Measurements from ENCODE around the gene TXNRD1. TPM values are rescaled to one million over a fixed set of nuclear protein-coding genes. Genes with fewer than 3 reads are reported as not detected.

TXNRD1 gene
- total RNA-seq, 1 donor from 2014 or later: 176 TPM

DNA sequence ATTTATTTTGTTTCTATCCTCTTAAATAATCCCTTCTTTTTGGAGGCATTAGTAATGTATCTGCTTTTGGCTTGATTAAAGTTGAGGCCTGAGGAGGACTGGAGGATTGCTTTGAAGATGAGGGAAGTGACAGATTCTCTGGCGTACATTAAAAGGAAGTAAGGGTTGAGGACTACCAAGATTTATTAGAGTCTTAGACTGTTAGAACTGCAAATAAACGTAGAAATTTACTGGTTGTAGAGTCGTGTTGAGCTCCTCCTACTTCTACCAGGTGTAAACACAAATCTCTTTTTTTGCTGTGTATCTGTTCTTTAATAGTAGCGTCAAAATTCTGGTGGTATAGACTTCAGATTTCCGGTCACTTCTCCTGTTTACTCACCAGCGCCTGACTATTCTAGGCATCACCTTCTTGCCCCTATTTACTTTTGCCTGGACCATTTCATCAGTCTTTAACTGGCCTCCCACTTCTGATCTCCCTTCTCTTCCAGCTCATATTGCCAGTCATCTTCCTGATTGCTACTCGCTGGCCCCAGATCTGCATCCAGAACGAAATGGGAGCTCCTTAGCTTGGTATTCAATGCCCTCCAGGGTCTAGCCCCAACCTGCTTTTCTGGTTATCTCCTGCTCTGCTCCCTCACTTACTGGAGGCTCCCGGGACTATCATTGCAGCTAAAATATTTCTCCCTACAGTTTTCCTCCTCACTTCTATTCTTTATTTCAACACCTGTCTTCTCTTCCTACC lies 79.5 kb downstream of the TXNRD1 start:
- no peak overlapping the region for H2AFZ ChIP-seq (ENCODE audit: low read depth, low read length)
- H3K79me2 ChIP-seq (ENCODE audit: insufficient read depth, low read length): peaks cover 96% of the 10 kb centered on the region
- FAIRE-seq (no peak), DNase-seq (ENCODE audit: low read depth) (no peak)
- H3K9me3 Mint-ChIP-seq (ENCODE audit: unreplicated experiment): no peaks in the 10 kb centered on the region
- no peaks in the 10 kb centered on the region for H3K27me3 ChIP-seq (ENCODE audit: insufficient read depth, low read length)
- H3K4me1 Mint-ChIP-seq (ENCODE audit: low read depth, unreplicated experiment): peaks cover 8% of the 10 kb centered on the region
- H3K27ac ChIP-seq (ENCODE audit: low read depth, low read length): no peak overlapping the region
- no peak overlapping the region for H3K9ac ChIP-seq (ENCODE audit: low read length)
- TF ChIP-seq, protein P1, sequence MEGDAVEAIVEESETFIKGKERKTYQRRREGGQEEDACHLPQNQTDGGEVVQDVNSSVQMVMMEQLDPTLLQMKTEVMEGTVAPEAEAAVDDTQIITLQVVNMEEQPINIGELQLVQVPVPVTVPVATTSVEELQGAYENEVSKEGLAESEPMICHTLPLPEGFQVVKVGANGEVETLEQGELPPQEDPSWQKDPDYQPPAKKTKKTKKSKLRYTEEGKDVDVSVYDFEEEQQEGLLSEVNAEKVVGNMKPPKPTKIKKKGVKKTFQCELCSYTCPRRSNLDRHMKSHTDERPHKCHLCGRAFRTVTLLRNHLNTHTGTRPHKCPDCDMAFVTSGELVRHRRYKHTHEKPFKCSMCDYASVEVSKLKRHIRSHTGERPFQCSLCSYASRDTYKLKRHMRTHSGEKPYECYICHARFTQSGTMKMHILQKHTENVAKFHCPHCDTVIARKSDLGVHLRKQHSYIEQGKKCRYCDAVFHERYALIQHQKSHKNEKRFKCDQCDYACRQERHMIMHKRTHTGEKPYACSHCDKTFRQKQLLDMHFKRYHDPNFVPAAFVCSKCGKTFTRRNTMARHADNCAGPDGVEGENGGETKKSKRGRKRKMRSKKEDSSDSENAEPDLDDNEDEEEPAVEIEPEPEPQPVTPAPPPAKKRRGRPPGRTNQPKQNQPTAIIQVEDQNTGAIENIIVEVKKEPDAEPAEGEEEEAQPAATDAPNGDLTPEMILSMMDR (IDR thresholded peaks at IDR 0.05; ENCODE audit: insufficient read depth, low read depth, low read length): no peak
- TF ChIP-seq EZH2 (IDR thresholded peaks at IDR 0.05; ENCODE audit: insufficient read depth, low read length): no peak
- no peaks in the 10 kb centered on the region for H3K9me3 ChIP-seq (ENCODE audit: insufficient read depth, low read depth, low read length)
- peaks cover 85% of the 10 kb centered on the region for H4K20me1 ChIP-seq (ENCODE audit: insufficient read depth, low read length)
- H3K36me3 ChIP-seq (ENCODE audit: insufficient read depth, low read length): peaks cover 52% of the 10 kb centered on the region
- no peaks in the 10 kb centered on the region for H3K27me3 Mint-ChIP-seq (ENCODE audit: low read depth, unreplicated experiment)
- no peak overlapping the region for H3K27ac Mint-ChIP-seq (ENCODE audit: unreplicated experiment)
- H3K4me3 ChIP-seq (ENCODE audit: insufficient read depth, low read depth, low read length): no peak overlapping the region
- H3K4me1 ChIP-seq (ENCODE audit: insufficient read depth, low read length): no peaks in the 10 kb centered on the region
- H3K4me3 Mint-ChIP-seq (ENCODE audit: unreplicated experiment): no peak overlapping the region
- no peak overlapping the region for H3K4me2 ChIP-seq (ENCODE audit: low read length)
- H3K36me3 Mint-ChIP-seq (ENCODE audit: low read depth, unreplicated experiment): peaks cover 4% of the 10 kb centered on the region

DNA sequence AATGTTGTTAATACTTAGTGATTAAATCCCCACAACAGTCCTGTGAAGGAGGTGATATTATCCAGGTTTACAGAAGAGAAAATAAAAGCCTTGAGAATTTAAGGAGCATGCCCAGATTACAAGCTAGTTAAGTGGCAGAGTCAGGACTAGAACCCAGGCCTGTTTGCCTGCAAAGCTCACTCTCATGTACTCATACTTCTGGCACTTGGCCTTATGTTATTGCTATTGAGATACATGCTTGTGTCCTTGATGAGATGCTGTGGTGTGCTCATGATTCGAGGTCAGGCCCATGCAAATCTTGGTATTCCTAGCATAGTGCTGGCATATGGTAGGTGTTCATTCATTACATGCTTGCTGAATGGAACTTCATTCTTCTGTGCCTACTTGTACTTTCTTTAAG lies 80.4 kb downstream of the TXNRD1 start:
- Mint-ChIP-seq H3K36me3 (ENCODE audit: low read depth, unreplicated experiment) (peaks cover 7% of the 10 kb centered on the region), H3K27ac (ENCODE audit: unreplicated experiment) (no peak overlapping the region), H3K4me3 (ENCODE audit: unreplicated experiment) (no peak overlapping the region), H3K4me1 (ENCODE audit: low read depth, unreplicated experiment) (peaks cover 13% of the 10 kb centered on the region), H3K27me3 (ENCODE audit: low read depth, unreplicated experiment) (no peaks in the 10 kb centered on the region), H3K9me3 (ENCODE audit: unreplicated experiment) (no peaks in the 10 kb centered on the region)
- Histone ChIP-seq H3K36me3 (ENCODE audit: insufficient read depth, low read length) (peaks cover 55% of the 10 kb centered on the region), H3K9me3 (ENCODE audit: insufficient read depth, low read depth, low read length) (no peaks in the 10 kb centered on the region), H3K27ac (ENCODE audit: low read depth, low read length) (no peak overlapping the region), H4K20me1 (ENCODE audit: insufficient read depth, low read length) (peaks cover 87% of the 10 kb centered on the region), H3K79me2 (ENCODE audit: insufficient read depth, low read length) (peaks cover 96% of the 10 kb centered on the region), H3K4me2 (ENCODE audit: low read length) (no peak overlapping the region), H3K4me3 (ENCODE audit: insufficient read depth, low read depth, low read length) (no peak overlapping the region), H2AFZ (ENCODE audit: low read depth, low read length) (no peak overlapping the region), H3K27me3 (ENCODE audit: insufficient read depth, low read length) (no peaks in the 10 kb centered on the region), H3K4me1 (ENCODE audit: insufficient read depth, low read length) (no peaks in the 10 kb centered on the region), H3K9ac (ENCODE audit: low read length) (no peak overlapping the region)
- no peak for FAIRE-seq
- DNase-seq (ENCODE audit: low read depth): no peak
- TF ChIP-seq EZH2 (IDR thresholded peaks at IDR 0.05; ENCODE audit: insufficient read depth, low read length): no peak
- TF ChIP-seq, protein P1 (IDR thresholded peaks at IDR 0.05; ENCODE audit: insufficient read depth, low read depth, low read length): no peak

DNA sequence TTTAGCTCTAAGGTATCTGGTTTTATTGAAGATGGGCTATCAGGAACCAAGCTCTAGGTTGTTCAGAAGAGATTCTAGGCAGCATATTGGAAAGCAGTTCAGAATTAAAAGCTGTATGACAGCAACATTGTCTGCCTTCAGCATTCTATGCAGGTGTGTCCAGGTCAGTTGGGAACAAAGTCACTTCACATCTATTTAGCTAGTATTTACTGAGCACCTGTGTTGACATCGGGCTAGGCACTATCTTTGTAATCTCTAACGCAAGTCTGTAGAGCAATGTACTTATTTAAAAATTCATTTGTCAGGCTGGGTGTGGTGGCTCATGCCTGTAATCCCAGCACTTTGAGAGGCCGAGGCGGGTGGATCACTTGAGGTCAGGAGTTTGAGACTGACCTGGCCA lies 81.1 kb downstream of the TXNRD1 start:
- Histone ChIP-seq H3K79me2 (ENCODE audit: insufficient read depth, low read length) (peaks cover 99% of the 10 kb centered on the region), H3K4me2 (ENCODE audit: low read length) (no peak overlapping the region), H3K9me3 (ENCODE audit: insufficient read depth, low read depth, low read length) (no peaks in the 10 kb centered on the region), H4K20me1 (ENCODE audit: insufficient read depth, low read length) (peaks cover 90% of the 10 kb centered on the region), H3K27me3 (ENCODE audit: insufficient read depth, low read length) (no peaks in the 10 kb centered on the region), H3K36me3 (ENCODE audit: insufficient read depth, low read length) (peaks cover 53% of the 10 kb centered on the region), H3K27ac (ENCODE audit: low read depth, low read length) (no peak overlapping the region), H3K9ac (ENCODE audit: low read length) (no peak overlapping the region), H2AFZ (ENCODE audit: low read depth, low read length) (no peak overlapping the region), H3K4me3 (ENCODE audit: insufficient read depth, low read depth, low read length) (no peak overlapping the region), H3K4me1 (ENCODE audit: insufficient read depth, low read length) (no peaks in the 10 kb centered on the region)
- Mint-ChIP-seq H3K4me1 (ENCODE audit: low read depth, unreplicated experiment) (peaks cover 13% of the 10 kb centered on the region), H3K36me3 (ENCODE audit: low read depth, unreplicated experiment) (peaks cover 10% of the 10 kb centered on the region), H3K27me3 (ENCODE audit: low read depth, unreplicated experiment) (no peaks in the 10 kb centered on the region), H3K27ac (ENCODE audit: unreplicated experiment) (no peak overlapping the region), H3K9me3 (ENCODE audit: unreplicated experiment) (no peaks in the 10 kb centered on the region), H3K4me3 (ENCODE audit: unreplicated experiment) (no peak overlapping the region)
- TF ChIP-seq, protein P1 (IDR thresholded peaks at IDR 0.05; ENCODE audit: insufficient read depth, low read depth, low read length): no peak
- no peak for TF ChIP-seq EZH2 (IDR thresholded peaks at IDR 0.05; ENCODE audit: insufficient read depth, low read length)
- FAIRE-seq (no peak), DNase-seq (ENCODE audit: low read depth) (no peak)

All from astrocyte (in vitro differentiated cells and primary cell).